ENCODE measurements around the gene CEACAM19.
"Not testable (repeated sequence)": the region's sequence is repeated elsewhere in the genome, so short reads cannot be mapped to it uniquely, and the experiment has no call there.

DNA sequence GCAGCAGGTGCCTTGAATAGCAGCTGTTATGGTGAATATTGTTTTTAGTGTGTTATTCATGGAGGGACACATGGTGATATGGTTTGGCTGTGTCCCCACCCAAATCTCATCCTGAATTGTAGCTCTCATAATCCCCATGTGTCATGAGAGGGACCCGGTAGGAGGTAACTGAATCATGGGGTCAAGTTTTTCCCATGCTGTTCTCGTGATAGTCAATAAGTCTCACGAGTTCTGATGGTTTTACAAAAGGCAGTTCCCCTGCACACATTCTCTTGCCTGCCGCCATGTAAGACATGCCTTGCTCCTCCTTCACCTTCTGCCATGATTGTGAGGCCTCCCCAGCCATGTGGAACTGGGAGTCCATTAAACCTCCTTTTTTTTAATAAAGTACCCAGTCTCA is 45.6 kb upstream of the CEACAM19 start:
- not testable (repeated sequence) for TF ChIP-seq CTCF, POLR2A (IDR thresholded peaks at IDR 0.05)

Data from gastroesophageal sphincter (tissue), 3 donors.